Measurements from ENCODE around the gene MUC7. TPM values are rescaled to one million over a fixed set of nuclear protein-coding genes. Genes with fewer than 3 reads are reported as not detected.

Gene MUC7
- total RNA-seq, 3 donors from 2014 or later (not counting 1 experiment from before 2014, with no cell fraction given): not detected

DNA sequence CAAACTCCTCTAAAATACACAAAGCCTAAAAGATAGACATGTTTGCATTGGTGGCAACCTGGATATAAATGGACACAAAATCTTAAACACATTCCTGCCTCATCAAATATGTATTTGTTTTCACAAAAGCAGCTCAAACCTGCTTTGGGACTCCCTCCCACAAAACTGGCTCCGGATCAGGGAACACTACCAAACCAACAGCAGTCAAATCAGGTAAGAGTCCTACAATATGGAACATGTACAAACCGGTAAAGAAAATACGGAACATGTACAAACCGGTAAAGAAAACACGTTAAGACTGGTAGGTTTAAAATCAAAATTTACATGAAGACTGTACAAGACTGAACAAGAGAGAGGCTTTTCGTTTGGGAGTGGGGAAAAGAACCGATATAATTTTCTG lies 50.6 kb downstream of the MUC7 start:
- no peak for TF ChIP-seq CTCF (IDR thresholded peaks at IDR 0.05)
- H3K4me1 ChIP-seq (ENCODE audit: control insufficient read depth, insufficient read depth, low read length): no peaks in the 10 kb centered on the region
- Mint-ChIP-seq H3K4me1 (no peaks in the 10 kb centered on the region), H3K9me3 (no peaks in the 10 kb centered on the region), H3K4me3 (no peak overlapping the region), H3K36me3 (no peaks in the 10 kb centered on the region), H3K27ac (no peak overlapping the region), H3K27me3 (ENCODE audit: low read depth in 2 of 2) (peaks cover 5 to 7% of the 10 kb centered on the region in 2 donors)
- H3K9me3 ChIP-seq (ENCODE audit: control insufficient read depth, insufficient read depth, low read length): no peaks in the 10 kb centered on the region
- WGBS (ENCODE audit: insufficient coverage): 81% methylated on average over 7 of the region's 7 CpGs
- ATAC-seq (no peak), DNase-seq (no peak)
- intact Hi-C loops (cut with micrococcal nuclease): no loop called here
- H3K27ac ChIP-seq (ENCODE audit: low read length): no peak overlapping the region
- H3K36me3 ChIP-seq (ENCODE audit: control insufficient read depth, insufficient read depth, low read length): no peaks in the 10 kb centered on the region
- H3K27me3 ChIP-seq (ENCODE audit: control insufficient read depth, insufficient read depth, low read length): no peaks in the 10 kb centered on the region
- H3K4me3 ChIP-seq (ENCODE audit: low read length): no peak overlapping the region

- Histone ChIP-seq H3K4me3 (ENCODE audit: low read length) (no peak overlapping the region), H3K27ac (ENCODE audit: low read length) (no peak overlapping the region), H3K36me3 (ENCODE audit: control insufficient read depth, insufficient read depth, low read length) (no peaks in the 10 kb centered on the region), H3K27me3 (ENCODE audit: control insufficient read depth, insufficient read depth, low read length) (no peaks in the 10 kb centered on the region), H3K9me3 (ENCODE audit: control insufficient read depth, insufficient read depth, low read length) (no peaks in the 10 kb centered on the region), H3K4me1 (ENCODE audit: control insufficient read depth, insufficient read depth, low read length) (no peaks in the 10 kb centered on the region)
- intact Hi-C loops (cut with micrococcal nuclease): no loop called here
- H3K4me1 Mint-ChIP-seq: no peaks in the 10 kb centered on the region
- no peak overlapping the region for H3K4me3 Mint-ChIP-seq
- H3K27me3 Mint-ChIP-seq (ENCODE audit: low read depth in 2 of 2): peaks cover 2 to 5% of the 10 kb centered on the region in 2 donors
- WGBS (ENCODE audit: insufficient coverage): 72% methylated on average over 5 of the region's 5 CpGs
- no peak overlapping the region for H3K27ac Mint-ChIP-seq
- no peak for ATAC-seq
- H3K36me3 Mint-ChIP-seq: no peaks in the 10 kb centered on the region
- no peaks in the 10 kb centered on the region for H3K9me3 Mint-ChIP-seq
- TF ChIP-seq CTCF (IDR thresholded peaks at IDR 0.05): no peak
- no peak for DNase-seq
Observed at GRCh38 chr4:70530997-70531396, 59.0 kb downstream of the MUC7 start.

DNA sequence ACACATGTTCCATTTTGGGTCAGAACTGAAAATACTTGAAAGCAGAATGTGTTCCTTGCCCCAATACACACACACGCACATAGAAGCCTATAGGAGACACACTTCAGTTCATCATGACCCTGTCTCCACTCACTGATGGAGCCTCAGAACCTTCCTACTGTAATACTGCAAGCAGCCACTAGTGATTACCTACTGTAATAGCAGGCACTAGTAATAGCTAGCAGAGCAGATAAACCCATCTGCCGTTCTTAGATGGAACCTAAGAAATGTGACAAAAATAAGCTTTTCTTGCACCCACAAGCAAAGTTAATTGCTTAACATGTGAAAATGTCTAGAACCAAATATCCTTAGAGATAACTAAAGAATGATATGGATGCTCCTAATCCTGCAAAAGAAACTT lies 60.0 kb downstream of the MUC7 start:
- H3K4me1 ChIP-seq (ENCODE audit: control insufficient read depth, insufficient read depth, low read length): no peaks in the 10 kb centered on the region
- no peak for TF ChIP-seq CTCF (IDR thresholded peaks at IDR 0.05)
- H3K9me3 Mint-ChIP-seq: no peaks in the 10 kb centered on the region
- intact Hi-C loops (cut with micrococcal nuclease): no loop called here
- no peaks in the 10 kb centered on the region for H3K4me1 Mint-ChIP-seq
- H3K36me3 ChIP-seq (ENCODE audit: control insufficient read depth, insufficient read depth, low read length): no peaks in the 10 kb centered on the region
- no peaks in the 10 kb centered on the region for H3K9me3 ChIP-seq (ENCODE audit: control insufficient read depth, insufficient read depth, low read length)
- H3K27ac Mint-ChIP-seq: no peak overlapping the region
- no peak for ATAC-seq
- peaks cover 0 to 1% of the 10 kb centered on the region in 2 donors for H3K27me3 Mint-ChIP-seq (ENCODE audit: low read depth in 2 of 2)
- H3K27me3 ChIP-seq (ENCODE audit: control insufficient read depth, insufficient read depth, low read length): no peaks in the 10 kb centered on the region
- no peaks in the 10 kb centered on the region for H3K36me3 Mint-ChIP-seq
- DNase-seq: no peak
- no peak overlapping the region for H3K4me3 Mint-ChIP-seq
- WGBS (ENCODE audit: insufficient coverage): 86% methylated on average over 1 of the region's 2 CpGs
- no peak overlapping the region for H3K27ac ChIP-seq (ENCODE audit: low read length)
- H3K4me3 ChIP-seq (ENCODE audit: low read length): no peak overlapping the region

Other genes with a start within 250 kb of the MUC7 start
- not detected for gene FDCSP, start 246.1 kb upstream of the MUC7 start, total RNA-seq
- gene CSN3, start 229.6 kb upstream of the MUC7 start, total RNA-seq: not detected
- not detected for gene CABS1, start 137.2 kb upstream of the MUC7 start, total RNA-seq
- not detected for gene SMR3A, start 111.4 kb upstream of the MUC7 start, total RNA-seq
- not detected for gene SMR3B, start 89.1 kb upstream of the MUC7 start, total RNA-seq
- gene OPRPN, start 74.3 kb upstream of the MUC7 start, total RNA-seq: not detected
- not detected for gene AMTN, start 46.4 kb downstream of the MUC7 start, total RNA-seq
- not detected for gene AMBN, start 120.1 kb downstream of the MUC7 start, total RNA-seq
- not detected for gene ENAM, start 156.5 kb downstream of the MUC7 start, total RNA-seq
- gene JCHAIN, start 194.3 kb downstream of the MUC7 start, total RNA-seq: 1,000 to 10,000 TPM in 1 of 3 donors, 1 to 10 TPM in 2; 1.6 to 1,035 (median 3.5) TPM
- 10 to 100 TPM; 22.3 to 23.1 (median 22.6) TPM for gene UTP3, start 216.3 kb downstream of the MUC7 start, total RNA-seq
- gene RUFY3, start 249.8 kb downstream of the MUC7 start, total RNA-seq: 10 to 100 TPM; 31.6 to 38.1 (median 33.4) TPM

All from natural killer cell (primary cell).